ENCODE measurements around the gene AMY2A. TPM values are rescaled to one million over a fixed set of nuclear protein-coding genes. Genes with fewer than 3 reads are reported as not detected.

The AMY2A gene
- not detected in 2 replicates for total RNA-seq

GRCh38 chr1:103616994-103617477 is at the start of gene AMY2A:
TSS of gene AMY2A (plus strand) at chr1:103617427. CDS start at chr1:103617441, 14 bp downstream.

DNA sequence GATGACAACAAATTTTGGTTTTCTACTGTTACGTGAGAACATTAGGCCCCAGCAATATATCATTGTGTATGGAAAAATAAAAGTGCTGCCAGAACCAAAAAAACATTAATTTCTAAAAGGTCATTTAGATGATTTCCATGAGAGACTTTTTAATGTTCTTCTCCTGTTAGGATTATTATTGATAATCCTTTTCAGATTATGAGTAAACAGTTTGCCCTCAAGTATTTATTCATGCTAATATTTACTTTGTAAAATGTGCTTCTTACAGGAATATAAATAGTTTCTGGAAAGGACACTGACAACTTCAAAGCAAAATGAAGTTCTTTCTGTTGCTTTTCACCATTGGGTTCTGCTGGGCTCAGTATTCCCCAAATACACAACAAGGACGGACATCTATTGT is 45.9 kb upstream of the AMY2A start, which contains the start of gene AMY2B:
TSS of gene AMY2B (plus strand) at position 301 of the 400 bp plus-strand sequence. CDS start at position 315, 14 bp downstream.

DNA sequence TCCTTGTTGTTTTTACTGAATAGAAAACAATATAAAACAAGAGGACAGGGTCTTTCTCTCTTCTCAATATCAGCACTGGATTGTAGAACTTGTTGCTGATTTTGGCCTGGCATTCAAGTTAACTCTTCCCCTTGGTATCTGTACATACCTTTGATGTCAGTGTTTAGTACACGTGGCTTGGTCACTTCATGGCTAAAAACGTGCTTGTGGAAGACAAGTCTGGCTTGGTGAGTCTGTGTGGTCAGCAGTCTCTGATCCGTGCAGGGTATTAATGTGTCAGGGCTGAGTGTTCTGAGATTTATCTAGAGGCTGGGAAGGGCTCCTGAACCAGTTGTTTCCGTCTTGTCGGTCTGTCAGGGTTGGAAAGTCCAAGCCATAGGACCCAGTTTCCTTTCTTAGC is 38.2 kb downstream of the AMY2A start, which contains the start of gene AMY1A:
TSS of gene AMY1A (plus strand) at position 301 of the 400 bp plus-strand sequence. CDS start 571 bp downstream, outside the sequence.

Small RNAs within 50 kb of the gene (small RNA-seq; reads per million reads assigned to genes)
- not detected for gene AC105272.1

Other genes starting within 250 kb of the AMY2A start
- 21.0 and 22.3 TPM in 2 replicates for gene RNPC3, start 91.7 kb upstream of the AMY2A start, total RNA-seq
- gene AMY2B, start 45.8 kb upstream of the AMY2A start, total RNA-seq: 1.6 and 2.9 TPM in 2 replicates
- gene AMY1A, start 38.3 kb downstream of the AMY2A start, total RNA-seq: not detected in 2 replicates
- not detected in 2 replicates for gene AMY1B, start 78.8 kb downstream of the AMY2A start, total RNA-seq
- gene AMY1C, start 132.5 kb downstream of the AMY2A start, total RNA-seq: not detected in 2 replicates

Measured in thoracic aorta endothelial cell (primary cell).